Measurements from ENCODE around the gene PPFIBP2.
"Not testable (repeated sequence)": the region's sequence is repeated elsewhere in the genome, so short reads cannot be mapped to it uniquely, and the experiment has no call there.

PPFIBP2 gene

DNA sequence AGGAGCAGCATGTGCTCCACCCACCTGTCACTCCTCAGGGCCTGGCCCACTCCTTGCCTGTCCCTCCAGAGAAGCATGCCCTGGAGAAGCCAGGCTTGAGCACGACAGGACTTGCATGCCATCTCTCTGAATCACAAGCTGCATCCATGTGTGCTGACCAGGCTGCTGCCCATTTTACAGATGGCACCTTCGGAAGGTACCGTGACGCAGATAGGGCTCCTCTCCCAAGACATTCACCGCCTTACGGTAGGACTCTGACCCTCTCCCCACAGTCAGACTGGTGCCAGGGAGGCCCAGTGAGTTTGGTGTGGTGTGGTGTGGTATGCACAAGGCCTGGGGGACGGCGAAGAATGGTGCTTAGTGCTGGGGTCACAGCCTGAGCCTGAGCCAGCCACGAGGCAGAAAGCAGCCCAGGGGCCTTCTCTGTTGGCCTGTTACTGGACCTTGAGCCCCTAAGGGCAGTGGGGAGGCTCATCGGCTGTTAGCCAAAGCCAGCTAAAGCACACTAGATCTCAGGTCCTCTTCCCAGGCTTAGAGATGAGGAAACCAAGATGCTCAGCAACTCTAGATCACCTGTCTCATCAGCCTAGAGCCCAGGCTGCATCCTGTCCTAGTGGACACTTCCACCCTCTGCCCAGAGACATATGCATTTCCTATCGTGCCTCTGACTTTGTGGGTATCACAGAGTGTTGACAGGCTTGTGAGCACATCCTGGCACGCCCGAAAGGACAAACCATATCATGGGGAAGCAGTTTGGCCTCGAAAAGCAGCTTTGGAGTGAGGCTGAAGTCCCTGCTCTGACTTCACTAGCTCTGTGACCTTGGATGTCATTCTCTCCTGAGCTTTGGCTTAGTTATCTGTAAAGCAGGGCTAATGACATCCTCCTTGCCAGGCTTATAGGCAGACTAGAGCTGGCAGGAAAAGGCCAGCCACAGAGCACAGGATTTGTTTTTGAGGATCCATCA is 141.7 kb downstream of the PPFIBP2 start:
- no peak for DNase-seq (ENCODE audit: extremely low read depth in 1 of 2, low read depth in 1 of 2)

DNA sequence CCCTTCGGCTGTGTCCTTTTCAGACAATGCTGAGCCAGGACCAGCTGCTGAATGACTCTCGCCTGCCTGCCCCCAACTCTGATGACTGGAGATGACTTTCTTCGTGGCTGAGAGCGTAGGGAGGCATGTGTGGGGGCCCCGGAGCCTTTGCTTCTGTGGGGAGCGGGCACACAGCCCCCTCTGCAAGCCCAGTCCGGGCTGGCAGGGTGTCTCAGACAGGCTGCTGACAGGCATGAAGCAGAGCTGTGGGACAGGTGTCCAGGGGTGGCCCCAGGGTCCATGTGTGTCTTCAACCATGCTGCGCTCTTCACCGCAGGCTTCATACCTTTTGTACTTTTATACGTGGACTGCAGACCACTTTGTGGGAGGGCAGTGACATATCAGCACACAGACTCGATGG is 142.9 kb downstream of the PPFIBP2 start:
- DNase-seq (ENCODE audit: extremely low read depth in 1 of 2, low read depth in 1 of 2) = no peak

DNA sequence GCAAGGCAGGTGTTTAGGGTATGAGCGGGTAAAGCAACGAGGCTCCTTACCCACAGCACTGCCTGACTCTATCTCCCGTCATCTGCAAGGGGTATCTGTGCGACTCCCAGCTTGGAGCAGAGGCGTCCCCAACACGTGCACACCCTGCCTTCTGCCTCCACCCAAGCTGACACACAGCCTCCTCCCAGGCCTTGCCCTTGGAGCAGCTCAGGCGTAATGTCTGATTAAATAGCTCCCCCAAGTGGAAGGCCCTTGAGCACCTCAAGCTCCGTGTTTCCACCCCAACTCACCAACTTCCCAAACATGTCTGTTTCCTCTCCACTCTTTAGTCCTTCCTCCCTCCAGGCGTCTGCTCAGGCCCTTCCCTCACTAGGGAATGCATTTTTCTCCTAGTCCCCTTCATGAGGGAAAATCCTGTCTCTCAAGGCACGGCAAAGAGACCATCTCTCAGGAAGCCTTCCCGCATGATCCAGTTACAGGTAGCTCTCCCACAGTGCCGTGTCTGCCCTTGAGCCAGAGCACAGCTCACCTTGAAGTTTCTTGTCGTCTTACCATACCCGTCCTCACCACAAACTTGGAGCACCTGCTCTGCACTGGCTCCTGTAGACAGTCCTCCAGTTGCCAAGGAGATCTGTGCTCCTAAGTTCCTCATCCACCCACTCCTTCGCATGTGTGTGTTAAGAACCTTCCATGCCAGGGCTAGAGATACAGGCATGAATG is 143.7 kb downstream of the PPFIBP2 start:
- DNase-seq (ENCODE audit: extremely low read depth in 1 of 2, low read depth in 1 of 2) = no peak

DNA sequence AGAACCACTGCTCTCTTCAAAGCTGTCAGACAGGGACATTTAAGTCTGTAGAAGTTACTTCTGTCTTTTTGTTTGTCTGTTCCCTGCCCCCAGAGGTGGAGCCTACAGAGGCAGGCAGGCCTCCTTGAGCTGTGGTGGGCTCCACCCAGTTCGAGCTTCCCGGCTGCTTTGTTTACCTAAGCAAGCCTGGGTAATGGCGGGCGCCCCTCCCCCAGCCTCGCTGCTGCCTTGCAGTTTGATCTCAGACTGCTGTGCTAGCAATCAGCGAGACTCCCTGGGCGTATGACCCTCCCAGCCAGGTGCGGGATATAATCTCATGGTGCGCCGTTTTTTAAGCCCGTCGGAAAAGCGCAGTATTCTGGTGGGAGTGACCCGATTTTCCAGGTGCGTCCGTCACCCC is 149.7 kb downstream of the PPFIBP2 start:
- DNase-seq (ENCODE audit: extremely low read depth in 1 of 2, low read depth in 1 of 2) = not testable (repeated sequence)

DNA sequence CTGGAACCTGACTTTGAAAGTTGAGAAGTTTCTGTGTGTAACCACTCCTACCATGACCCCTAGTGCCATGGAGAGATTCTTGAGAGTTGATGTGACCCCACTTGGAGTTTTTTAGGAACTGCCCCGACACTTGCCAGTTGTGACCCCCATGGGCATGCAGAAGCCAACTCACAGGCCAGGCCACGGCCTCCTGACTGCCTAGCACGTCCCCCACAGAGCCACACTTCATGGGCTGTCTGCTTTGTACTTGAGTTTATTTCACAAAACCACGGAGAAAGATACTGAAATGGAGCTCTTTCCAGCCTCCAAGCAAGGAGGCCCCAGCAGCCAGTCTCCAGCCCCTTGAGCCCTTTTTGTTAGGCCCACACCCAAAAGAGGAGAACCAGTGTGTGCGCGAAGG is 151.1 kb downstream of the PPFIBP2 start:
- no peak for DNase-seq (ENCODE audit: extremely low read depth in 1 of 2, low read depth in 1 of 2)

DNA sequence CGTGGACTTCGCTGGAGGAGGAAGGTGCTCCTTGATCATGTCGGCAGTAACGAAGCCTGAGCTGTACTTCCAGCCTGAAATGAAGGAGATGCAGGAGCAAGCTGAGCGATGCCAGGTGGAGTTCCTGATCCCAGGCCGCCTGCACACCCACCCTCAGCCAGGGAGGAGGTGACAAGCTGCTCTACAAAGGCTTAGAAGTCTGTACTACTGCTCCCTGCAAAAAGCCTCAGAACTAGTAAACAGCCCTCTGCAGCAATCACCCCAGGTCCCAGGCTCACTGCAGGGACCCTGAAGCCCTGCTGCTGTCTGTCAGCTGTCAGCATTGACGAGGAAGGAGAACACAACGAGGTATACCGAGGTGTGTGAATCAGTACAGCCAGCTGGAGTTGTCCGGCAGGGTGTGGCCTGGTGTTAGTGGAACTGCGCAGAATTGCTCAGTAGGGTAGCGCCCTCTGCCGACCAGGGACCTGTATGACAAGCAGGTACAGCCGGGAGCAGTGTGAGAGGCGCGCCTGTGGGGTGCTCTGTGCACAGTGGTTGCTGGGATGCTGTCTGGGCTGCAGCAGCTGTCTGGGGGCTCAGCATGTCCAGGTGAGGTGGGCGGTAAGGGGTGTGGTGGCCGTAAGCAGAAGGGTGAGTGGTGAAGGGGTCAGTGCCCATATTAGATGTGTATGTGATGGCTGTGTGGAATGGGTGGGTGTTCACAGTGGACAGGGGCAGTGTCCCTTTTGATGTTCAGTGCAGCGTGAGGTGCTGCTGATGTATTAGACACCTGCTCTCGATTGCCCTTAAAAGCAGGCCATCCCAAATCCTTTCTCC is 151.9 kb downstream of the PPFIBP2 start:
- peak; percentile 12 to 67 for DNase-seq (ENCODE audit: extremely low read depth in 1 of 2, low read depth in 1 of 2)

DNA sequence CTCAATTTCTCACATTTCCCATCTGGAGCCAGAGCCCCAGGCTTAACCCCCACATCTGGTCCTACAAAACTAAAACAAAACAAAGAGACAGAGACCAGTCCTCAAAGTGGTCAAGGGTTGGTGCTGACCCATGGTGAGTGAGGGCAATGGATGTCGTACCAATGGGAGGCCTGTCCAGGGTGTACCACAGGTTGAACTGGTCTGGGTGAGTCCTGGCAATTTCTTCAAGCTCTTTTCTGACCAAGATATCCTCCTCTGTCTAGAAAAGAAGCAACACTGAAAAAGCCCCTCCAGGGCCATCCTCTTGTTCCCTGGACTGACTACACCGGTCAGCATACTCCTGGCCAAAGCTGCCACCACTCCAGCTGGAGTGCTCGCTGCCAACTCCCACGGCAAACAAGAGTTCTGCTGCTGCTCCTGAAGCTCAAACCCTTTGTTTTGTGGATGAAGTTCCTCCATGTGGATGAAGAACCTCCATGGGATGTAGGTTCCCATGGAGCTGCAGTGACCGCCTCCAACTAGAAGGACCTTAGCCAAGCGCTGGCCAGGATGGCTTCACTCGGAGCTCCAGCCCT is 152.6 kb downstream of the PPFIBP2 start:
- DNase-seq (ENCODE audit: extremely low read depth in 1 of 2, low read depth in 1 of 2) = no peak

DNA sequence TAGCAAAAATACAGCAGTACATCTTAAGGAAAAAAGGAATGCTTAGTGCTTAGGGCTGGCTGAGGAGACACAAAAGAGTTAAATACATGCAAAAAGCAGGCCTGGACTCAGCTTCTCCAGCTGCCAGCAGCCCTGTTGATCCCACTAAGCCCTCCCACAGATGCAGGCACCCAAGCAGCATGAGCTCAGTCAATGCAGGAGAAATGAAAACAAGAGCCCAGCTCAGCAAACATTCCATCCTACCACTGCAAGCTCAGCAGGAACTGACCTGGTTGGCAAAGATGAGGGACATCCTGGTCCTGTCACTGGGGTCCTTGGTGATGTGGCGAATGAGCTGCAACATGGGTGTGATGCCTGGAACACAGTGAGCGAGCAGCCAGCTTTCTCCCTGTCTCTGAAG is 153.7 kb downstream of the PPFIBP2 start:
- no peak for DNase-seq (ENCODE audit: extremely low read depth in 1 of 2, low read depth in 1 of 2)

DNA sequence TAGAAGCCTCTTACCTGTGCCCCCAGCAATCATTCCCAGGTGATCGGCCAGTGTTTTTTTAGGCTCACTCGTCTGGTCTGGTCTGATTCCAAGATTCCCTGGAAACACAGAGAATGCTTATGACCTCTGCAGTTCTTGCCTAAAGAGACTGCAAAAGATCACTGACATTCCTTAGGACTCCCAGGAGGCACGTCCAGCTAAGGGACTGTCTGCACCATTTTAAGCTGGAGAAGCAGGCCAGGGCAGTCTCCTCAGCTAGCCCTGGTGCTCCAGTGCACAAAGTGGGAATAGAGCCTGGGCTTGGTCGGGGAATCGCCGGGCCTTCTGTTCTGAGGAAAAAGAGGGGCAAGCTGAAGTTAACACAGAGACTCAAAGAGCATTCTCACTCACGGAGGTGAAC is 154.7 kb downstream of the PPFIBP2 start:
- DNase-seq (ENCODE audit: extremely low read depth in 1 of 2, low read depth in 1 of 2) = no peak

DNA sequence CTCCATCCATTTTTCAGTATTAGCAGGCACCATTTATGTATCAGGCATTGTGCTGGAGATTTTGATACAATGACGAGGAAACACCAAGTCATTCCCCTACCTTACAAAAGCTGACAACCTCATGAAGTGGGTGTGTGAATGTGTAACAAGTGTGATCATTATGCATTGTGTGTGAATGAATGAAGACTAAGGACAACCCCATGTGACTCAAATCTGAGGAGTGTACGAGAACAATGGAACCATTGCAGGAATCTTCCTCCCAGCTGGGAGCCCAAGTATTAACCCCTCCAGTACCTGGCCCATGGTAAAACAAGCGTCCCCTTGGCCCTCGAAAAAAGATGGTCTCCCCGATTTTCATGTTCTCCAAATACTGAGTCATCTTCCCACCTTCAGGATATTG is 155.1 kb downstream of the PPFIBP2 start:
- no peak for DNase-seq (ENCODE audit: extremely low read depth in 1 of 2, low read depth in 1 of 2)

DNA sequence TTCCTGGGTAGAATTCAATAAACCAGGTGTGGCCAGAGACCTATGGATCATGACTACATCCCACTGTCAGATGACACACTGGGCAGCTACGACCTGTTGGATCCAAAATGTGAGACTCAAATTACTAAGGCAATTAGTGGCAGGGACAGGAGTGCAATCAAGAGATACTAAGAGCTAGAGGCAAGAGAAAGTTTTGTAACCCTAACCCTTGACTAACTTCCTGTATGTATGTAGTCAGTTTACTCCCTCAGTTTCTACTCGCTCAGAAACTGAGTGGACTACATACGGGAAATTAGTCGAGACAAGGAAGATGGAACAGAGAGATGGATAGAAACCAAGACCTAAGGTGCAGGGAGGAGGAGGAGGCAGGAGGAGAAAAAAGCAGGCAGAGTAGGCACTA is 156.8 kb downstream of the PPFIBP2 start:
- DNase-seq (ENCODE audit: extremely low read depth in 1 of 2, low read depth in 1 of 2) = no peak

DNA sequence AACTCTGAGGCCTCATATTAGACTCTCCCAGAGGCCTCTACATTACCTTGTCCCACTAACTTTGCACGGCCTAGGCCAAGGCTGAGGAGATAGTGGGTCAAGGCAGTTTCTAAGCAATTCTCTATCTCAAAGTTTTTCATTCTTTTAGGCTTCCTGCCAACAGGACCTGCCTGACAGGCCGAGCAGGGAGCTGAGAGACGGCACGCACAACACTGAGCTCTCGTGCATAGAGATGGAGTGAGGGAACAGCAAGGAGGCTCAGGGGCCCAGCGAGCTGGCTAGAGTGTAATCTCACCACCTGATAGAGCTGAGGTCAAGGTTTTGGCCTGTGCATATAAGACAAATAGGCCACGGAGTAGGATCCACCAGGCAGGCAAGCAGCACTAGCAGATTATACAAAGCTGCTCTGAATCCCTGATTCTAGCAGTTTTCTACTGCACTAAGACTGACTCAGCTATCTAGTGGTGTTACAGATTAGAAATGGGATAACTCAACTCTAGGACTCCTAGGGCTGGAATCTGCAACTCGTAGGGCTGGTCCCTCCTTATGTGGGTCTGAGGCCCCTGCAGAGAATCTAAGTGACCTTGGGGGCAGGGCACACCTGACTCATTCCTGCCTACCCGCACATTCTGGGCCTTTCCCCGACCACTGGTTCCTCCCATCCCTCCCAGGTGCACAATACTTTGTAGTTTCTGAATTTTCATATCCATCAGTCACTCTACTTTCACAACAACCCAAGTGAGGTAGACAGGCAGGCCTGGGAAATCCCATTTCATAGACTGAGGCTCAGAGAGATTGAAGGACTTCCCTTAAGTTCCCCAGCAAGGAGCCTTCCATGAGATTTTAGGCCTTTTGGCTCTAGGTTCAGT is 157.8 kb downstream of the PPFIBP2 start:
- no peak for DNase-seq (ENCODE audit: extremely low read depth in 1 of 2, low read depth in 1 of 2)

DNA sequence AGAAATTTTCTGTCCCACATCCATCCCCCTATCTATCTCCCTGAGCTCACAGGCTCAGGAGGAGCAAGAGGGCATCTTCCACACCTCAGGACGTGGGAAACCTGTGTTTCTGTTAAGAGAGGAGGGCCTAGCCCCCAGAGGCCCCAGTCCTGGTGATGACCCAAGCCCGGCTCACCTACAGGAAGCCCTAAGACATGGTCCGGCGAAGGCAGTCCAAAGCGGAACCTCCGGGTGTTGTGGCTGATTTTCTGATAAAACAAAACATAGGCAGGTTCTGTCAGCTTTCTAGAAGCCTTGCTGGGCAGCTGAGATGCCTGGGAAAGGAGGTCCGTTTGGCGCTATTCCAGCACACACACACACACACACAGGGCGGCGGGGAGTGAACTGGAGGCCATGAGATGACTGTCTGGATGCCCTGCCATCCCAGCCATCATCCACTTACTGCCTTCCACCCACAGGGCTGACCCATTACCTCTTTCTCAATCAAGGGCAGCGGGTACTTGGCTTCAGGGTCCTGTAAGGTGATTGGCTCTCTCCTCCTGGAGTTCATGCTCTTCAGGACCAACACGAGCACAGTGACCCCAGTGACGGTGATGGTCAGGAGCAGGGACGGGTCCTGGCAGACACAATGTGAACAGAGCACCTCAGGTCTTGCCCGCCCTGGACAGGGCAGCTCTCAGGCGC is 158.6 kb downstream of the PPFIBP2 start:
- DNase-seq (ENCODE audit: extremely low read depth in 1 of 2, low read depth in 1 of 2) = no peak

DNA sequence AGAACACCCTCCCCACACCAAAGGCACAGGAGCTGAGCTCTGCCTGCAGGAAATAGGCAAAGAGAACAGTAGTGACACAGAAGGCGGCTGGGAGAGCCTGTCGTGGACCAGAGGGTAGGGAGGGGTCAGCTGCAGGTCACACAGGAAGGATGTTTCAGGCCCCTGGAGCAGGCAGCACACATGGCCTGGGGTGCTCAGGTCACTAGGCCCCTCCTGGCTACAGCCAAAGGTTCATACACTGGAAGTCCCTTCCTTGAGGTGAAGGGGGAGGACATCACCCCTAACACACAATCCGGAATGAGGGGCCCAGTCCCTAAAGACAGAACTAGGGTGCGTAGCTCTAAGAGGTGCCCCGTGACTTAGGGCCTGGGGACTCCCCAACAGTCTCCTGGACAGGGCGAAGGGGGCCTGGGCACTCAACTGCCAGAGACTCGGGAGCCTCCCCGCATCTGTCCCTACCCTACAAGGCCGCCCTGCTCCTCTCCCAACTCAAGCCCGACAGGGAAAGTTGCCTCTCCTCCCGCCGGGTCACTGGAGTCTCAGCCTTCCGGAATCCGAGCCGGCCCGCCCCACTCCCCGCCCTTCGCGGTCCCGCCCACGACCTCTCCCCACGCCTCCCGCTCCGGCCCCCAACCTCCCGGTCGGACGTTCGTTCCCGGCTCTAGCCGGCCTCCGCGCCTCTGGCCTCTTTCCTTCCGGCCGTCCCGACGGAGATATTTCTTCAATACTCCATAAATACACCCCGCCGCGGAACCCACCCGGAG is 159.3 kb downstream of the PPFIBP2 start, which contains the start of gene CYB5R2:
TSS of gene CYB5R2 (minus strand) at position 541 of the 764 bp plus-strand sequence. CDS start 675 bp downstream, outside the sequence.
- no peak for DNase-seq (ENCODE audit: extremely low read depth in 1 of 2, low read depth in 1 of 2)

DNA sequence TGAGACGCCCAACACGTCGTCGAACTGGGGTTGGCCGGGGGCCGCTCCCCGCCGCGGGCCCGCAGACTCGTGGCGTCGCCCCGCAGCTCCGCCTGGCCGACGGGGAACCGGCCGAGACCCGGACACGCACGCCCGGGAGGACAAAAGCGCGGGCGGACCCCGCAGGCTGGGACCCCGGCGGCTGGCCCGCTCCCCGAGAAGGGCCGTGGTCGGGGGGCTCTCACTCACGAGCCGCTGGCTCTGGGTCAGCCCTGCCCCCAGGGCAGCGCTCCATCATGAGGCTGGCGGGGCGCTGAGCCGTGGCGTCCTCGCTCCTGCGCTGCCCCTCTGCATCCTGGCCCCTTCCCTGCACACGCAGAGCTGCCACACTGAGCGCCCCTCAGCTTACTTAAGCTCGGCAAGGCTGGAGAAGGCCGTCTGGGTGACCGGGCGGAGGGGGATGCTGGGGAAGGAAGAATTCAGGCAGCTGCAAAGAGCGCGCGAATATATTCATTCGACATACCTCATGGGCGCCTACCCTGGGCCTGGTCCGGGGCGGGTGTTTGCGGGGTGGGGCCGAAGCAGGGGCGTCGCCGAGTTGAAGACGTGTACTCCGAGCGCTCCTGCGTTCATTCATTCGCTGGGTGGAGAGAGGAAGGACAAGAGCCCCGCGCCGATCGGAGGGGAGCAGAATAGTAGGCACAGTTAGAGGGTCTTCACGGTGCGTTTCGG is 160.1 kb downstream of the PPFIBP2 start:
- DNase-seq (ENCODE audit: extremely low read depth in 1 of 2, low read depth in 1 of 2) = no peak

DNA sequence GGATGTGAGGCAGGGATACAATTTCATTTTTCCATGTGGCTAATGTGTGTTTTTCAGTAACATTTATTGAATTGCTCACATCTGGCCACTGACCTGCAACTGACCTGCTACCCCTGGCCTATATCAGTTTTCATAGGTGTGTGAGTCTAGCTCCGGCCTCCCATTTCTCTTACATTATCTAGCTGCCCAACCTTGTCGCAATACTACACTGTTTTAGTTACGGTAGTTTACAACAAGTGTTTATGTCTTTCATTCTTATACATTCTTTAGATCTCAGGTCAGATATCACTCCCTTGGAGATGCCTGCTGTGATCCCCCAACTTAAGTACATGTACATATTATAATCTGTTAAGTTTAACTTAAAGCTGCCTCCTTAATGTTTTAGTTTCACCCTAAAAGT is 161.8 kb downstream of the PPFIBP2 start:
- no peak for DNase-seq (ENCODE audit: extremely low read depth in 1 of 2, low read depth in 1 of 2)

DNA sequence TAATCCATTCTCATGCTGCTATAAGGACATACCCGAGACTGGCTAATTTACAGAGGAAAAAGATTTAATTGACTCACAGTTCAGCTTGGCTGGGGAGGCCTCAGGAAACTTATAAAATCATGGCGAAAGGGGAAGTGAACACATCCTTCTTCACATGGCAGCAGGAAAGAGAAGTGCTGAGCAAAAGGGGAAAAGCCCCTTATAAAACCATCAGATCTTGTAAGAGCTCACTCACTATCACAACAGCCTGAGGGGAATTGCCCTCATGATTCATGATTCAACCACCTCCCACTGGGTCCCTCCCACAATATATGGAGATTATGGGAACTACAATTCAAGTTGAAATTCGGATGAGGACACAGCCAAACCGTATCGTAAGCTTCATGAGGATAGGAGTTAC is 163.3 kb downstream of the PPFIBP2 start:
- no peak for DNase-seq (ENCODE audit: extremely low read depth in 1 of 2, low read depth in 1 of 2)

DNA sequence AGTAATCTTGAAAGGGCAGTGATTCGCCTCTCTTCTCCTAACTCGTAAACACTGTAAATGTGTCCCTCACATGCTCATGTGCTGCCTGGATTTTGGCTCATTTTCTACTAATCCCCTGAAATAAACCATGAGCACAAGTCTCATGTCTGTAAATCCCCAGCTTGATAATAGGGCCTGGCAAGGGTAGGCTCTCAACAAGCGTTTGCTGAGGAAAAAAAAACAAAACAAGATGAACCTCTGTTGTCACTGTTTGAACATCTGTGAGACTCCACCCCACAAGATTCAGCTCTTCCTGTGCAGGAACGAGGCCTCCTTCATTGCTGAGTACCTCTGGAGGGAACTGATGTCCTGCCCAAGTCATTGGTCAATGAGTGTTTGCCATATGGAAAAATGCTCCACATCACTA is 164.0 kb downstream of the PPFIBP2 start:
- DNase-seq (ENCODE audit: extremely low read depth in 1 of 2, low read depth in 1 of 2) = no peak

Data from activated CD8-positive, alpha-beta memory T cell treated with anti-CD3 and anti-CD28 coated beads for 1 hour (primary cell).